NCI-H748 (cell line): ENCODE data around the gene CHPT1.
"Not testable (repeated sequence)": the region's sequence is repeated elsewhere in the genome, so short reads cannot be mapped to it uniquely, and the experiment has no call there.

ENCODE experiments used
- DNase-seq: peaks from one replicate; lab custom pipeline; 2025; ENCODE audit not compliant: unreplicated experiment; lab: John Stamatoyannopoulos, UW

The CHPT1 gene

DNA sequence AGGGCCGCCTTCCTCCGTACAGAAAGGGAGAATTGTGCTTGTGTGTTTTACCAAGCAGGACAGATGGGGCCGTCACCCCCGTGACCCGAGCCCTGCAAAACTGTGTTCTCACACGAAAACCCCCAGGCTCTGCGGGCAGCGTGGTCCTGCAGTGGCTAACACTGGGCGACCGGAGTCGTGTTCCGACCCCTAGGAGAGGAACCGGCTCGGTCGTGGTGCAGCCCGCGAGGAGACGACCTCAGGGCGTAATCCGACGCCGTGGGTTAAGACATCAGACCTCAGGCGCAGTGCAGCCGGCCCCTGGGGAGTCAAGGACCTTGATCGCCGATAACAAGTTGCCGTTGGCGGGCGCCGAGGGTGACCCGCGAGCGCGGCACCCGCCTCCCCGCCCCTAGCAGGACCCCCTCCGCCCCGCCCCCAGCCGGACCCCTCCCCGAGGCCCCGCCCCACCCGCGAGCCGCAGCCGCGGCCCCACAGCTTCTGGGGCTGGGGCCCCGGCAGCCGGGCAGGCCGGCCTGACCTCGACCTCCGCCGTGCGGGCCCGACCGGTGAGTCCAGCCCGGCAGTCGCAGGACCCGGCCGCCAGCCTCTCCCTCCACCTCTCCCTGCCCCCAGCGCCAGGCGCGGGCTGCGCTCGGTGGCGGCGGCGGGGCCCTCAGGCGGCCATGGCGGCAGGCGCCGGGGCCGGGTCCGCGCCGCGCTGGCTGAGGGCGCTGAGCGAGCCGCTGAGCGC lies at the start of gene CHPT1:
CHPT1 (plus strand) TSS at position 444 of the 733 bp plus-strand sequence; CDS start at position 666, 222 bp downstream.
- peak; percentile 80 for DNase-seq

DNA sequence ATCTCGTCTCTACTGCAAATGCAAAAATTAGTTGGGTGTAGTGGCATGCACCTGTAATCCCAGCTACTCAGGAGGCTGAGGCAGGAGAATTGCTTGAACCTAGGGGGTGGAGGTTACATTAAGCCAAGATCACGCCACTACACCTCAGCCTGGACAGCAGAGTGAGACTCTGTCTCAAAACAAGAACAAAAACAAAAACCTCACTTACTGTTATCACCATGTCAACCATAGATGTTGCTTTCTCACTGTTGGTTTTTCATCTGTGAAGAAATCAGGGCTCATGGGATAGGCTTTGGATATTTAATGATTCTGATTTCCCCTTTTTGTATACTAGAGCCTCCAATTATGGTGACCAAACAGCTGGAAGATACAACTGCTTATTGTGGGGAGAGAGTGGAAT lies 49.7 kb upstream of the CHPT1 start:
- no peak for DNase-seq

DNA sequence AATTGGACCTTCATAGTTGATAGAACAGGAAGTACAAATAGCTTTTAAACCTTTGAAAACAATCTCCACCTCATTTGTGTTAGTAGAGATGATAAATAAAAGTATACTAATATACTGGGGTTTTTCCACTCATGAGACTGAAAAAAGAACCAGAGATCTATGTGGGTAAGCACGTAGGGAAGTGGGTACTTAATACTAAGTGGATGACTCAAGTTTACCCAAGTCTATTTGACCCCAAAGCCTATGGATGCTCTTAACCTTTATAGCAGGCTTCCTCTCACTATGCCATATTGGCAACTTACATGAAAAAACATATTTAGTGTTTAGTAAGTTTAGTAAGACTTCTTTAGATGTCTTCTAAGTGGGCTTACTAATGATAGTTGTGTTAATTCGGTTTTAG lies 49.2 kb upstream of the CHPT1 start:
- DNase-seq: no peak

DNA sequence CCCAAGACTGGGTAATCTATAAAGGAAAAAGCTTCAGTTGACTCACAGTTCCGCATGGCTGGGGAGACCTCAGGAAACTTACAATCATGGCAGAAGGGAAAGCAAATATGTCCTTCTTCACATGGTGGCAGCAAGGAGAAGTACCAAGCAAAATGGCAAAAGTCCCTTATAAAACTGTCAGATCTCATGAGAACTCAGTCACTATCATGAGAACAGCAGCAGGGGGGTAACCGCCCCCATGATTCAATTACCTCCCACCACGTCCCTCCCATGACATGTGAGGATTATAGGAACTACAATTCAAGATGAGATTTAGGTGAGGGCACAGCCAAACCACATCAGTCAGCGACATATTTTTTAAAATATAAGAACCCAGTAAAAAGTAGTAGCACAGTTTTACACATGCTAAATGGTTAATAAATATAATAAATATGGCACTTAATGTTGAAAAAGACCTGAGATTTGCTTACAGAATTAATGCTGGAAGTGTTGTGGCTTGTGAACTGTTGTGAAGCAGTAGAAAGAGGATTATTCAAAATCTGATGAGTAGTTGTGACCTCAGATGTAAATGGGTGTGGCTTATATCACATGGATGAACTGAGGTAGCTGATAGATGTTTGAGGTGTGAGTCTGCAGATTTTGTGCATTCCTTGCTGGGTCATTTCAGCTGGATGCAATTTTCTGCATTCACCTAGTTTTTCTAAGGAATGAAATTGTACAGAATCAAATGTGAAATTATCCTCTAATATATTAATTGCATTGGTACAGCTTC lies 46.9 kb upstream of the CHPT1 start:
- no peak for DNase-seq

DNA sequence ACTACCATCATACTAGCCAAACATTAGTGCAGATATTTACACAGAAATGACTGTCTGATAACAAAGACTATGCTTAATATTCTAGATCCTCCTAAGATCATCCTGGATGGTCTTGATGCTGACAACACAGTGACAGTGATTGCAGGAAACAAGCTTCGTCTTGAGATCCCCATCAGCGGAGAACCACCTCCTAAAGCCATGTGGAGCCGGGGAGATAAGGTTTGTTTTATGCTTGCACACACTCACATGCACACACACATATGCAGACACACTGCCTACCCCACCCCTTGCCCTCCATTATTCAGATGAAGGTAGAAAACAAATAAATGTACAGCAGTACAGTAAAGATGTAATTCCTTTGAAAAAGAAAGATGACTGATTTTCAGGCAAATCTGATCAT lies 44.4 kb upstream of the CHPT1 start:
- peak; percentile 29 for DNase-seq

DNA sequence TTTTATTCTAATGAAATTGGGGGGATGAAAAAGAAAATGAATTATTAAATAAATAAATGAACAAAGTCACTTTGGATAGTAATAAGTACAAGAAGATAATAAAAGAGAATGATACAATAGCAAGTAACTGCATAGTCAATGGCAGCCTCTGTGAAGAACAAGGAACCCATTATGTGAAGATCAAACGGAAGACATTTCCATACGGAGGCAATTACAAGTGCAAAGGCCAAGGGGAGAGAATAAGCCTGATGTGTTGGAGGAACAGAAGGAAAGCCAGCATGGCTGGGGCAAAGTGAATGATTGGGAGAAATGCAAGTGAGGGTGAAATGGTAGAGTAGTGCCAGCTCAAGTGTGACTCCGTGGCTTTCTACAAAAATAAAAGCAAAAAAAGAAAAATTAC lies 43.9 kb upstream of the CHPT1 start:
- peak; percentile 66 for DNase-seq

DNA sequence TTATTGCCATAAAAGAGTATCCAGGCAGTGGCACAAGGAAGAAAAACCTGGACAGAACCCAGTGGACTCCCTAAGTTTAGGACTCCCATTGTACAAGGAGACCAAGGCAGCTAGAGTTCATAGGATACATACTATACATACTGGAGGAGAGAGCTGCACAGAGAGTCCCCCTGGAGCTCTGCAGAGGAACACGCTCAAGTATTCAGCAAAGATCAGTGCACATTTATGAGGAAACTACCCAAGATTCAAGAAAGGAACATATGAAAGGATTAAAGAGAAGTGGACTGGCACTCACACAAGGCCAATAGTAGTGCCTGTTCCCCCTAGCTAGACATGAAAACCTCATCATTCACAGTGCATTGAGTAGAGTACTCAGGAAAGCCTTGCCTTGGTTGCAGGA lies 43.0 kb upstream of the CHPT1 start:
- DNase-seq: no peak

DNA sequence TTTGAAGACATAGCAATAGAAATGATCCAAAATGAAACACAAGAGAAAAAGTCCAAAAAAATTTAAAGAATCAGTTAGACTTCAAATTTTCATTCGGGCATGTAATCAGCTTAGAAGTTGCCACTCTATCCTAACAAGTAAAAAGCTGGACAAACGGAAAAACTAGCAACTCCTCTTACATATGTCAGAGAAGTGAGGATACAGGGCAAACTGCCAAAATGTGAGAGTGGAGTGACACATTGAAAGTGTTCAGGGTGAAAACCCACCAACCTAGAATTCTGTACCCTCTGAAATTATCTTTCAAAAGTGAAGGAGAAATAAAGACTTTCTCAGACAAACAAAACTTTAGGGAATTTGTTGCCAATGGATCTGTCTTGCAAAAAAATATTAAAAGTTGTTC lies 42.0 kb upstream of the CHPT1 start:
- DNase-seq: peak; percentile 7

DNA sequence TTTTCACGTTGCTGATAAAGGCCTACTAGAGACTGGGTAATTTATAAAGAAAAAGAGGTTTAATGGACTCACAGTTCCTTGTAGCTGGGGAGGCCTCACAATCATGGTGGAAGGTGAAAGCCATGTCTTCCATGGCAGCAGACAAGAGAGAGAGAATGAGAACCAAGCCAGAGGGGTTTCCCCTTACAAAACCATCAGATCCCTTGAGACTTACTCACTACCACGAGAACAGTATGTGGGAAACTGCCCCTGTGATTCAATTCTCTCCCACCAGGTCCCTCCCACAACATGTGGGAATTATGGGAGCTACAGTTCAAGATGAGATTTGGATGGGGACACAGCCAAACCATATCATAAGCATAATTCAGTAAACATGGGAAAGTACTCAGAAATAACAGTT lies 36.8 kb upstream of the CHPT1 start:
- DNase-seq: not testable (repeated sequence)

DNA sequence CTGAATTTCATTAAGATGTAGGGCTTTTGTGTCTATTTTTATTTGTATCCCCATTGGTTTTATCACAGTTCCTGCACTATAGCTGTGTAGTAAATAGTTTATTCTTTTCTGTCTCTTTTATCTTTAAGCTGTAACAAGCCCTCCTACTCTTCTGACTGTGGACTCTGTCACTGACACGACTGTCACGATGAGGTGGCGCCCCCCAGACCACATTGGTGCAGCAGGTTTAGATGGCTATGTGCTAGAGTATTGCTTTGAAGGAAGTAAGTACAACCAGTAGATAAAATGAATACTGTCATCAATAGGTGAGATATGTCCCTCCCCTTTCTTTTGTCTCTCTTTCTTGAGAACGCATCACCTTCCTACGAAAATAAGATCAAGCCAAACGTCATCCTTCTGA lies 34.1 kb upstream of the CHPT1 start:
- no peak for DNase-seq

DNA sequence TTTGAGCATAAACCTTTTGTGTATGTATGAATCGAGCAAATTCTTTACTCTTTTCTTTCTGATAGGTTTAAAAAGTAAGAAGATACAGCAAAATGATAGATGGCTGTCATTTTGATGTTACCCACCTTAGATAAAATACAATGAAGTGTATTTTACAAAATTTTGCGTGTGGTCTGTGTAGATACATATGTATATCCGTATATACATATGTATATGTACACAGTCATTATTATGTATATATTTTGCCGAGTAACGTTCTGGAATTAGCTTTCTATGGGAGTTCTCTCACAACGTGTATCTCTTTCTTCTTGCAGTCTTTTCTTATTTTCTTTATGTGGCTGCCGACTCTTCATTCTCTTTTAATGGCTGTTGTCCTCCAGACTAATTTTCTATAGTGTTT lies 32.4 kb upstream of the CHPT1 start:
- no peak for DNase-seq

DNA sequence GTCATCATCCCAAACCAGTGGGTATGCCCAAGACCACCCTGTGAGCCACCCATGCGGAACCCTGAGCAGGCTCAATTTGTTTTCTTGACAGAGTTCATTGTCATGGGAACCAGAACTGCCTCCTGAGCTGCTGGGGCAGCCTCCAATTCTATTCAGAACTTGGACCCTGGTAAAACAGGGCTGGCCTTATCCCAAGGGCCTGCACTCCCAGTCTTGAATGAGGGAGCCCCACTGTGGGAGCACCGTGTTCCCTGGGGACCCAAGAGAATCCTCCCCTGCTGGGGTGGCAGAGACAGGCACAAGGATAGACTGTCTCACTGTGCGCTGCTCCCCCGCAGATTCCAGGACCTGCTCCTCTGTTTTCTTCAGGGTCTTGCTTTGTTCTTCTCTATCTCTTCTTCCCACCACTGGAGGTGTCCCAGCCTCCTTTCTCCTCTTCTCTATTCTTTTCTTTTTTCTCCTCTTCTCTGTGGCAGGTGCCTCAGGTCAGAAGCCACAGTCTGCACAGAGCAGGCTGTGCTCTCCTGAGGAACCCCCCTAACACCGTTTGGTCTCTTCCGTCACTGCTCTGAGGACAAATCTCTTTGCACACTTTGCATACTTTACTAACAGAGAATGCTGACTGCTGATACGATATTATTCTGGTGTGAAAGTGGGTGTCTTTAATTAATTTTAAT lies 31.2 kb upstream of the CHPT1 start:
- no peak for DNase-seq

DNA sequence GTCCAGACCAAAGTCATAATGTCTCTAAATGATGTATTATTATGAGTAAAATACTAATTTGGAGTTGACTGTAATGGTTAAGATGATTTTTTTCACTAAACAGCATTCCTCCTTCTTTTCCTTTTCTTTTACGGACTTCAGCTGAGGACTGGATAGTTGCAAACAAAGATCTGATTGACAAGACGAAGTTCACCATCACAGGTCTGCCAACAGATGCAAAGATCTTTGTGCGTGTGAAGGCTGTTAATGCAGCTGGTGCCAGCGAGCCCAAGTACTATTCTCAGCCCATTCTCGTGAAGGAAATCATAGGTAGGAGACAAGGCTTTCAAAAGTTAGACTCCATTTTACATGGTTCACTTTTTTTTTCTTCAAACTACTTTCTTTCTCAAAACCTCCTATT lies 29.8 kb upstream of the CHPT1 start:
- no peak for DNase-seq

DNA sequence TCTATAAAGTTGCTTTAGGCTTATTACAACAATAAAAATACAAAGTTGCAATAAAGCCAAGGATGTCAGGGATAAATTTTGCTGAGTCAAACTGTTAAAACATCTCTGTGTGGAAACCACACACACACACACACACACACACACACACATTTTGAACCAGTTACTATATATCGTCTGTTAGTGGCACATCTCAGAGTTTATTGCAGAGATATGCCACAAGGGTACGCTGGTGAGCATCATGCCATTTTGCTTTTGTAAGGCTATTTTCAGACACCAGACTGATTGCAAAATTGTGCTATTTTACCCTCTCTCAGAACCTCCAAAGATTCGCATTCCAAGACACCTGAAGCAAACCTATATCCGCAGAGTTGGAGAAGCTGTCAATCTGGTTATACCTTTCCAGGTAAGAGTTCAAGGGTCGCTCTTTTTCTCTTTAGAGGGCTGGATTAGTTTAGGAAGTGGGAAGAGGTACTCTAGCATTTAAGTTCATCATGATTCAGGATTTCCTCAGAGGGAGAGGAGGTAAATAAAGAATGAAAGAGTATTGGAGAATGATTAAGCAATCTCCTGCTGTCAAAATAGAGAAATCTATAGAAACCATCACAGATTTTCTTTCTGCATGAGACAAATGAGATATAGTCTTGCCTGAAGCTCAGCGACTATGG lies 27.3 kb upstream of the CHPT1 start:
- DNase-seq: peak; percentile 38

DNA sequence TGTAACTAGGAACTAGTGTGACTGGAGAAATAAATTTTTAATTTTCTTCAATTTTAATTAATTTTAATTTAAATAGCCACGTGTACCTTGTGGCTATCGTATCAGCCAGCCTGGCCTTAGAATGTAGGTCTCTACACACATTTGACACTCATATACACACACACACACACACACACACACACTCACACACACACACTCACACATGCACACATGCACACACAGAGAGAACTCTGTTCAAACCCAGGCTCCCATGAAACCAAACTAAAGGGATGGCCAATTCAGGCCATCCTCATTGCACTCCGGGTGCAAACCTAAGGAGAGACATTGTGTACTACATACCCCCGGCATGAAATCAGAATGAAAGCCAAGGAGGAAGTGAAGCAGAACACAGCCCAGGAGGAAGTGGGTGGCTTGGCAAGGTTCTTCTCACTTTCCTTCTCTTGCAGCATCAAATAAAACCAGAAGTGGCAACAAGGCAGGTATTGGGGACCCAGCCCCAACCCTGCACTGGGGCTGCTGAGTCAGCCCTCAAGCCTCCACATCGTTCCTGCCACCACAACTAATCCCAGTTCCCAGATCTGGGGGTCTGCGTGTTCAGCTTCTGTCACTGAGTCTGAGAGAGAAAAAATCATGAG lies 26.2 kb upstream of the CHPT1 start:
- DNase-seq: no peak

DNA sequence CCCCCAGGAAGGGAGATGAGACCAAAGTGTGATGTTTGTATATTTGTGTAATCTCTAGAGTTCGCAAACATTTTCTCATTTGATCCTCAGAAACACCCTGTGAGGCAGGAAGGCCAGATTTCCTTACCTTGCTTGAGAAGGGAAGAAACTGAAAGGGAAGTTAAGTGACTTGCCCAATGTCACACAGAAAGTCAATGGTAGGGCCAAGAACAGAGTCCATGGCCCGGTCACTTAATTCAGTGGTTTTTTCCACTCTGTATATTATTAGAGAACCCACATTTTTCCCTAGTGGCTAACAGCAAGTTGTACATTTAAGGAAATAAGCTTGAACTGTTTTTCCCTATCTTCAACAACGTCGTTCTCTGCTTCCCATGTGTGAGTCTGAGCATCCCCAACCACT lies 25.6 kb upstream of the CHPT1 start:
- DNase-seq: no peak

DNA sequence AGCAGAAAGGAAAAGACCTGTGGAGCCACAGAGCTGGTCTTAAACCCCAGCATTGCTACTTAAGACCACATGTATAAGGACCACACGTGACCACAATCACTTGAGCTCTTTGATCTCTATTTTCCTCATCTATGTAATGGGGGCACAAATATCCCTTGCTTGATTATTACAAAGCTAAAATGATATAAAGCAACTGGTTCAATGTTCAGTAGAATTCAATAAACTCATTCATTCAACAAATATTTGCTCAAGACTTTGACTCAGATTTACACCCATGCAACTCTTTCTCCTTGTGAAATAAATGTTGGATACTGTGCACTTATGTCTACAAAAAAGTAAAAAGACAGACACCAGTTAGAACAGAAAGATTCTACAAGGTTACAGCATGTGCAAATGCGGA lies 21.9 kb upstream of the CHPT1 start:
- DNase-seq: no peak

DNA sequence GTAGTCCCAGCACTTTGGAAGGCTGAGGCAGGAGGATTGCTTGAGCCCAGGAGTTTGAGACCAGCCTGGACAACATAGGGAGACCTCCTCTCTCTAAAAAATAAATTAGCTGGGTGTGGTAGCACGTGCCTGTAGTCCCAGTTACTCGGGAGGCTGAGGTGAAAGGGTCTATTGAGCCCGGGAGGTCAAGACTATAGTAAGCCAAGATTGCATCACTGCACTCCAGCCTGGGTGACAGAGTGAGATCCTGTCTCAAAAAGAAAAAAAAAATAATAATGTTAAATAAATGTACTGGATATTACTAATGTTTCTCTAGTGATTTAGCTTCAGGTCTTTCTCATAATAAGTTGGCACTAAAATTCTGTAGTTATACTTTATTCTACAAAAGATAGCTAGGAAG lies 20.9 kb upstream of the CHPT1 start:
- DNase-seq: not testable (repeated sequence)

DNA sequence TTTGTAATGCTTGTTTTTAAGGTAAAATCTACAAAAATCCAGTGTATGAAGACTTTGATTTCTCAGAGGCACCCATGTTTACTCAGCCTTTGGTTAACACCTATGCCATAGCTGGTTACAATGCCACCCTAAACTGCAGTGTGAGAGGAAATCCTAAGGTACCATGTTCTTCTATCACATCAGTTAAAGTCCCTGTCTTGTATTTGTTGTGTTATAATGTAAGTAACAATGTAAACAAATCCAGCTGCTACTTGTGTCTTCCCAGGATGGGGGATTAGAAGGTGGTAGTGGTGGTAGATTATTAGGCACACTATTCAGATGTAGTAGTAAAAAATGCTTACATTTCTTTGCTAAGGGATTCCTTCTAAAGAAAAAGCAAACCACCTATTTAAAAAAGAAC lies 19.4 kb upstream of the CHPT1 start:
- DNase-seq: no peak

DNA sequence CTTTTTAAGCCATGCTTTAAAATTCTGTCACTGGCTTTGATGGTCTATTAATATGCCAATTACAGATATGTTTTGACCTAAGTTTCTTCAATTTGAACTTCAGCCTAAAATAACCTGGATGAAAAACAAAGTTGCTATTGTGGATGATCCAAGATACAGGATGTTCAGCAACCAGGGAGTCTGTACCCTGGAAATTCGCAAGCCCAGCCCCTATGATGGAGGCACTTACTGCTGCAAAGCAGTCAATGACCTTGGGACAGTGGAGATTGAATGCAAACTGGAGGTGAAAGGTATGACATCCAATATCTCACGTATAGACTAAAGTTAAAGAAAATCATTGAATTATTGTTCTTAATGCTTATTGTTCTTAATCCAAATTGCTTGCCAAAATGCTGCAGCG lies 17.2 kb upstream of the CHPT1 start:
- DNase-seq: no peak

DNA sequence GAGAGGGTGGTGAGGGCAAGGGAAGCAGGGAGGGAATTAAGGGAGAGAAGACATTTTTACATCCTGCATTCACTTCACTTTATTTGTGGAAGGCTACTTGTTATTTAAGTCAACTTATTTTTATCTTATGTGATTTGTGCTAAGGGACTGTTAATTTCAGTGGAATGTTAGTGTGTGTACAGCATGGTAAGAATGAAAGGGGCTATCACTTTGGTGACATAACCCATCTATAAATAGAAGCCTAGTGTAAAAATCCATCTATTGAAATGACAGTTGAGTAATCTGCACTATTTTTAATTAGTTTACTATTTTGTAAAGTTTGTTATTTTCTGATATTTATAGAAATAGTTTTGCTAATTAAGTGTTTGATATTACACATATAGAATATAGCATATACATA lies 16.8 kb upstream of the CHPT1 start:
- DNase-seq: no peak
